ENCODE data around the gene KAT2A. TPM values are rescaled to one million over a fixed set of nuclear protein-coding genes. Genes with fewer than 3 reads are reported as not detected.

Gene KAT2A
- total RNA-seq, 4 donors from 2014 or later: 9.3 to 34.1 (median 27.0) TPM

GRCh38 chr17:42163696-42164407 lies 42.7 kb upstream of the KAT2A start:
- no peak overlapping the region for H3K4me3 ChIP-seq
- no peaks in the 10 kb centered on the region for H3K9me3 ChIP-seq
- H3K27ac ChIP-seq: no peak overlapping the region
- H3K27me3 ChIP-seq: no peaks in the 10 kb centered on the region
- intact Hi-C loops (cut with DNase I): no loop called here
- TF ChIP-seq CTCF (IDR thresholded peaks at IDR 0.05) (no peak), POLR2A (IDR thresholded peaks at IDR 0.05) (no peak)
- no peaks in the 10 kb centered on the region for H3K36me3 ChIP-seq
- H3K4me1 ChIP-seq: no peaks in the 10 kb centered on the region
- WGBS, 2 donors: 38 to 61% methylated on average over 7 to 15 of the region's 22 CpGs
- DNase-seq: no peak

- no peaks in the 10 kb centered on the region for H3K9me3 ChIP-seq
- DNase-seq: no peak
- intact Hi-C loops (cut with DNase I): no loop called here
- no peaks in the 10 kb centered on the region for H3K4me1 ChIP-seq
- 53 to 66% methylated on average over 3 to 4 of the region's 8 CpGs for WGBS, 2 donors
- no peak overlapping the region for H3K4me3 ChIP-seq
- no peaks in the 10 kb centered on the region for H3K27me3 ChIP-seq
- peak in 4 of 6 experiments; percentile 13 to 44 (median 15) for TF ChIP-seq CTCF (IDR thresholded peaks at IDR 0.05)
- TF ChIP-seq POLR2A (IDR thresholded peaks at IDR 0.05): no peak
- no peaks in the 10 kb centered on the region for H3K36me3 ChIP-seq
- no peak overlapping the region for H3K27ac ChIP-seq
Measured at GRCh38 chr17:42163113-42163512, 41.9 kb upstream of the KAT2A start.

- intact Hi-C loops (cut with DNase I): no loop called here
- H3K27me3 ChIP-seq: no peaks in the 10 kb centered on the region
- DNase-seq: no peak
- no peaks in the 10 kb centered on the region for H3K36me3 ChIP-seq
- peaks cover under 1 to 6% (median 3%) of the 10 kb centered on the region in 3 donors for H3K4me1 ChIP-seq
- H3K9me3 ChIP-seq: no peaks in the 10 kb centered on the region
- TF ChIP-seq CTCF (IDR thresholded peaks at IDR 0.05) (no peak), POLR2A (IDR thresholded peaks at IDR 0.05) (no peak)
- no peak overlapping the region for H3K27ac ChIP-seq
- WGBS, 2 donors: 87 to 92% methylated on average over 4 to 7 of the region's 7 CpGs
- no peak overlapping the region for H3K4me3 ChIP-seq
Measured at GRCh38 chr17:42160531-42160910, 39.4 kb upstream of the KAT2A start.

GRCh38 chr17:42159796-42160530 lies 38.8 kb upstream of the KAT2A start:
- Histone ChIP-seq H3K4me3 (no peak overlapping the region), H3K27ac (no peak overlapping the region), H3K36me3 (no peaks in the 10 kb centered on the region), H3K4me1 (peaks cover 5 to 11% (median 6%) of the 10 kb centered on the region in 3 donors), H3K27me3 (no peaks in the 10 kb centered on the region), H3K9me3 (no peaks in the 10 kb centered on the region)
- TF ChIP-seq POLR2A (IDR thresholded peaks at IDR 0.05) (no peak), CTCF (IDR thresholded peaks at IDR 0.05) (no peak)
- WGBS, 2 donors: 71 to 77% methylated on average over 4 to 7 of the region's 14 CpGs
- intact Hi-C loops (cut with DNase I): no loop called here
- DNase-seq: no peak

GRCh38 chr17:42155614-42156045 lies 34.5 kb upstream of the KAT2A start:
- 46 to 53% methylated on average over 12 to 17 of the region's 17 CpGs for WGBS, 2 donors
- peak overlapping the region in 2 of 4 donors; percentile 93 to 94 for H3K27ac ChIP-seq

More at GRCh38 chr17:42155614-42156045, 34.5 kb upstream of the KAT2A start:
- Histone ChIP-seq H3K36me3 (peaks cover 0 to 20% (median 0%) of the 10 kb centered on the region in 3 donors), H3K27me3 (no peaks in the 10 kb centered on the region), H3K4me1 (peaks cover 21 to 48% (median 28%) of the 10 kb centered on the region in 3 donors), H3K4me3 (peak overlapping the region; percentile 97 to 99 (median 98)), H3K9me3 (no peaks in the 10 kb centered on the region)
- DNase-seq: no peak
- intact Hi-C loops (cut with DNase I): no loop called here
- TF ChIP-seq POLR2A (IDR thresholded peaks at IDR 0.05): no peak
- TF ChIP-seq CTCF (IDR thresholded peaks at IDR 0.05): no peak

Data from esophagus squamous epithelium (tissue), 5 donors.